Measurements from ENCODE around the gene RNF224.
"Not testable (repeated sequence)": the region's sequence is repeated elsewhere in the genome, so short reads cannot be mapped to it uniquely, and the experiment has no call there.

Gene RNF224

GRCh38 chr9:137254624-137255447, 27.5 kb downstream of the RNF224 start, which contains the start of gene NELFB:
TSS of gene NELFB (plus strand) at chr9:137255327.
- peak; percentile 74 for DNase-seq (ENCODE audit: low read depth)

GRCh38 chr9:137255448-137256114, 28.3 kb downstream of the RNF224 start:
- DNase-seq (ENCODE audit: low read depth) = no peak

- DNase-seq (ENCODE audit: low read depth) = no peak
Measured at GRCh38 chr9:137256362-137256761, 29.1 kb downstream of the RNF224 start.

GRCh38 chr9:137256856-137257255, 29.6 kb downstream of the RNF224 start:
- DNase-seq (ENCODE audit: low read depth) = no peak

- DNase-seq (ENCODE audit: low read depth) = not testable (repeated sequence)
Measured at GRCh38 chr9:137262173-137262908, 35.0 kb downstream of the RNF224 start.

- no peak for DNase-seq (ENCODE audit: low read depth)
Measured at GRCh38 chr9:137262909-137263285, 35.6 kb downstream of the RNF224 start.

- no peak for DNase-seq (ENCODE audit: low read depth)
Measured at GRCh38 chr9:137263506-137263905, 36.2 kb downstream of the RNF224 start.

GRCh38 chr9:137264067-137264466, 36.8 kb downstream of the RNF224 start:
- no peak for DNase-seq (ENCODE audit: low read depth)

GRCh38 chr9:137265496-137266161, 38.3 kb downstream of the RNF224 start:
- DNase-seq (ENCODE audit: low read depth) = no peak

- no peak for DNase-seq (ENCODE audit: low read depth)
Measured at GRCh38 chr9:137266162-137266527, 38.8 kb downstream of the RNF224 start.

GRCh38 chr9:137266585-137267453, 39.5 kb downstream of the RNF224 start:
- no peak for DNase-seq (ENCODE audit: low read depth)

- no peak for DNase-seq (ENCODE audit: low read depth)
Measured at GRCh38 chr9:137267933-137268355, 40.6 kb downstream of the RNF224 start.

GRCh38 chr9:137268538-137269201, 41.4 kb downstream of the RNF224 start:
- no peak for DNase-seq (ENCODE audit: low read depth)

- no peak for DNase-seq (ENCODE audit: low read depth)
Measured at GRCh38 chr9:137269231-137269772, 42.0 kb downstream of the RNF224 start.

GRCh38 chr9:137270929-137271695, 43.8 kb downstream of the RNF224 start:
- DNase-seq (ENCODE audit: low read depth) = no peak

GRCh38 chr9:137271696-137272076, 44.4 kb downstream of the RNF224 start:
- DNase-seq (ENCODE audit: low read depth) = no peak

GRCh38 chr9:137272241-137273094, 45.2 kb downstream of the RNF224 start:
- DNase-seq (ENCODE audit: low read depth) = no peak

- no peak for DNase-seq (ENCODE audit: low read depth)
Measured at GRCh38 chr9:137273095-137273490, 45.8 kb downstream of the RNF224 start.

Data from stromal cell of bone marrow (primary cell).